ENCODE results near the gene ZDHHC13.

ZDHHC13 gene

DNA sequence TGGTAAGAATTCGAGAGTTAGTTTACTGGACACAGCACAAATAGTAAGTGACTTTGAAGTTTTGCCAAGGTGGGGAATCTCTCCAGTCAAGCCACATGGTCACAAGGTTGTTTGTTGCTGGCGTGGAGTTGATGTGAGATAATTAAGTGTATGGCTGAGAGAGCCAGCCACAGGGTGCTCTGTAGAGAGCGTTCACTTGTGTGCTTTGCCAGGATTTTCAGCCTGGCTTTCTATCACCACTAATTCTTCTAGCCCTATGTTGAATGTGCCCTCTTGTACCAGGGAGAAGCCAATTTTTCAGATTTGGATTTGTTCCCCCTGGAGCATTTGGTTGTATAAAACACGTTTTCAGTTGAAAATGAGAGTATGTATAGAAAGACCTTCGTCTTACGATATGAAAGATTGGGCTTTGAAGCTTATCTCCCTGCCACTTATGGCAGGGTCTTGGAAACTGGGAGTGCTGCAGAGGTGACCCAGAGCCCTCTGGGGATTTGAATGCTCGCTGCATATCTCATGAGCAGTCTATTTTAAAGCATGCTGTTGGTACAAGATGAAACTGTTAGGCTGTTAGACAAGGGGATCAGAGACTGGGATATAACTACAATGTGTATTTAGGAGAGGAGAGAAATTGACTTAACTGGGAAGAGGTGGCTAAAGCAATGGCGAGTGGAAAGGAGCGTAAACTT is 56.2 kb downstream of the ZDHHC13 start:
- DNase-seq, result no peak

DNA sequence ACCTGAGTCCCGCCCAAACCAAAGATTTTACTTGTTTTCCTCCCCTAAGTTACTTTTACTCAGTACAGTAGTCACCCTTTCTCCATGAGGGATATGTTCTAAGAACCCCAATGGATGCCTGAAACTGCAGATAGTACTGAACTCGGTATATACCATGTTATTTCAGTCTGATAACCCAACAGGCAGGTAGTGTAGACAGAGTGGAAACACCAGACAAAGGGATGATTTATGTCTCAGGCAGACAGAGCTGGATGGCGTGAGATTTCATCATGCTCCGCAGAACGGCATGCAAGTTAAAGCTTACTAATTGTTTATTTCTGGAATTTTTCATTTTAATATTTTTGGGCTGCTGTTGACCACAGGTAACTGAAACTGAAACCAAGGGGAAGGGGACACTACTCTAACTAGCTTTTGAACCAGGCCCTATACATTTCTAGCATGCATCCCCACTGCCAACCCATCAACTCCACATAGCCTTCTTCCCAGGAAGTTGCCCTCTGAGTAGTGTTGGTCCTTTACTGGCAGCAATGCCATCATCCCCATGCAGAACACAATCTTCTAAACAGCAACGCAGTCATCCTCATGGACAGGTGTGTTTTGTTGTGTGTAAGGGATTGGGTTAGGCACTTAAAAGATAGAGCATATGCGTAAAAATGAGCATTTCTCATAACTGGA is 57.1 kb downstream of the ZDHHC13 start:
- no peak for DNase-seq

DNA sequence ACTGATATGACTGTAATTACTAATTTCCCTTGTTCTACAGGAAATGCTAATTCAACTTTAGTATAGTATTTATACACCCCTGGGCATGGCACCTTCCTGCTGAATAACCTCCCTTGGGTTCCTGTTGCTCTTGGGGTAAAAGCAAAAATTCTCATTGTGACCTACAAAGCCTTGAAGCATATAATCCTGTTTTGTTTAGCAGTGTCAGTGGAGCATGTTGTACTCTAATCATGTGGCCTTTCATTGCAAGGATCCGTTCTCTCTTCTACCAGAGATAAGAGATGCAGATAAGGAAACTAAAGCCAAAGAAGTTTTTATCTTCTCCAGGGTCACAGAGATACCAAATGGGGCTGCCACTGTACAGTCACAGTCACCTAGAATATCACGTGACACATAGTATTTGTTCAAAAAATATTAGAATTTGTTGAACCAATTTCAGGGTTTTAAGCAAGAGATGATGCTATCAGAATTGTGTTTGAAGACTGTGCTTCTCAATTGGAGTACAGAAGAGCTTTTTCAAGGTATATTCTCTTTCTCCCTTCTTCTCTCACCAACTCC is 59.7 kb downstream of the ZDHHC13 start:
- DNase-seq, result no peak

DNA sequence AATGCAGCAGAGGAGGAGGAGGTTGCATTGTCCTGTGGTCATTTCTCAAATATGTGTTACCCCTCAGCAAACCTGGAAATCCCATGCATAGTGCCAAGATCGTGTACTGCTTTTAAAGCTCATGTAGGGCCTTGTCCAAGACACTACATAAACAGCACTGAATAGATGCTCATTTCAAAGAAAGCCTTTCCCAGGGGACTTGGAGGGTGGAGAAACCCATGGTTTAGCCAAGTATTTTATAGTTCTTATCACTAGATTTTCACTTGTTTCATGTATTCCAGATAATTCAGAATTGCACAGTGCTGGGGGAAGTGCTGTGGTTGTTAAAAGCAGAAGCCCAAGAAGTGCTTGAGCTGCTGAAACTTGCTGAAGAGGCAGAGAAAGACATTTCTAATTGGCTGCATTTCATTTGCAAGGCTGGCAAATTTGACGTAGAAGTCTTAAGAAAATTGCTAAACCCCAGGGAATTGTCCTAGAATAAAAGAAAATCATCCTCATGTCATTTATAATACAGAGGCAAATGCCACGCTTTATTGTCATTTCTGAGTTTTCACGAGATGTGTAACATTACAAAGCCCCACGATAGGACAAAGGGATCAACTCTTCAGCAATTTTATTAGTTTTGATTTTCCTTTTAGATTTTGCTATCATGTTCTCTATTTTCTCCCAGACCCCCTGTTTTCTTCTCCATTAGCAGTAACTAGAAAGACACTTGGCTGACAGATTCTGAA is 64.7 kb downstream of the ZDHHC13 start:
- DNase-seq, result peak; percentile 15

DNA sequence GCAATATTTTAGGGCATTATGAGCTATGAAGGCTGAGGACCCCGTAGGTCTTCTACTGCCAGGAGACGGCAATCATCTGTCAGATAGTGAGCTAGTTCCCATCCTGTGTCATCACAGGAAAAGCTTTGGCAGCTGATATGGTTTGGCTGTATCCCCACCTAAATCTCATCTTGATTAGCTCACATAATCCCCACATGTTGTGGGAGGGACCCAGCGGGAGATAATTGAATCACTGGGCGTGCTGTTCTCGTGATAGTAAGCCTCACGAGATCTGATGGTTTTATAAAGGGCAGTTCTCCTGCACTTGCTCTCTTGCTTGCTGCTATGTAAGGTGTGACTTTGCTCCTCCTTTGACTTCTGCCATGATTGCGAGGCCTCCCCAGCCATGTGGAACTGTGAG is 66.7 kb downstream of the ZDHHC13 start:
- no peak for DNase-seq

DNA sequence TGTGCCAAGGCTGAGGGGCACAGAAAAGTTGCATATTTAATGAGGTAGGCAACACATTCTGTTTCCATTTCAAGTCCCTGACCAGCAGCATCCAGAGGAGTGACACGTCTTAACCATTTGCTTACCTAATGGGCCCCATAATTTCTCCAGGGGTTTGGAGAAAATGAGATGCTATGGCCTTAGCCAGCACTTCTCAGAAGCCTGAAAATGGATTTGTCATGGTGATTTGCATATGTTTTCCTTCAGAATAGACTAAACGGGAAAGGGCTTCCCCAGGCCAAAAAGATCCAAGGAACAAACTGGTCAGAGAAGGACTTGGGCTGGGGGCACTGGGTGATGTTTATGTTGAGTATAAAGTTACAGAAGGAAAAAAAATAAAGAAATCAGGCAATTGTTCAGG is 68.1 kb downstream of the ZDHHC13 start:
- no peak for DNase-seq

DNA sequence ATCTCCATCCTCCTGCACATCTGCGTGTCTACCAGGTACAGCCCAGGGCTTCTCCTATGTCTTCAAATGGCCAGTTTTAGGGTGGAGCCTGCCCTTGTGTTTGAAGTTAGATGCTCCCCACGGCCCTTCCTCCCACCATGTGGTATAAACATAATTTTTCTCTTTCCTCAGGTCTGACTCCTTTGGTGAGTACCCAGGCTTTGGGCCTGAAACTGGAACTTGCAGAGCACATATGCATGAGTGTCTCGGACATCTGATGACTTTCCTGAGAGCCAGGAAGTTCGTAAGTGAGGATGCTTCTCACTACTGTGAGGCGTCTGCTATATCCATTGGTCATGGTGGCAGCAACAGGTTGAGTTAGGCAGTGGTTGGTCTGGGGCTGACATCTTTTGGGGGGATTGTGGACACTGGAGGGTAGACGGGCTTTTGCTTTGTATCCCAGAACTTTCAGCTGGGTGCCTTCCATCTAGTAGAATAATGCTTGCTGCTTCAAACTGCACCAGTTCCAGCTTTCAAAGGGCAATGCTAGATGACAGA is 68.6 kb downstream of the ZDHHC13 start:
- no peak for DNase-seq

DNA sequence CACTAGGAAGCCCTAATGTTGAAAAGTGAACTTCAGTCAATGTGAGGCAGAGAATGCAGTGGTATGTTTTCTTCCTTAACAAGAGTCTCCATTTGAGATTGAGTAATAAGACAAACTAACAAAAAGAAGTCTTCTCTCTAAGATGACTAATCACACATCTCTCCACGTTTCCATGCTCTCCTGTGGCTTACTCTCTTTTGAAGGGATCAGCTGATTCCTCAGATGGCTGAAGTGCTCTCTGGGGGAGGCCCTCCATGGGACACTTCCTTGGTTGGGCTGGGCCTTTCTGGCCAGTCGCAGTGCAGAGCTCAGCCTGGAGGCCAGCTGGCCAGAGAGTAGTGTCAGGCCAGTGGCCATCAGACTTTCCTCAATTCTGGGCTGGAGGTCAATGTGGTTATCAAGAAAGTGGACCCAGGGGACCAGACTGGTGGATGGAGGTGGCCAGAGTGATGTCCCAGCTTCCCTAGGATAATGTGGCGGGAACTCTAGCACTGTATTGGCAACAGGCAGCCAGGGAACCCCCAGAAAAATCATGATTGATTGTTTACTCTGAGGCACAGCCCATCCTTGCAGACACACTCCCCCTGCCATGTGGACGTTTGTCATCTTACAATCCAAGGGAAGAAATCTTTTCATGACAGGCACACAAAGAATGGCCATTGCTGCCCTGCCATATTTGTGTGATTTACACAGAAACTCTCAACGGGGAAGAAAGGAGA is 70.3 kb downstream of the ZDHHC13 start:
- no peak for DNase-seq

DNA sequence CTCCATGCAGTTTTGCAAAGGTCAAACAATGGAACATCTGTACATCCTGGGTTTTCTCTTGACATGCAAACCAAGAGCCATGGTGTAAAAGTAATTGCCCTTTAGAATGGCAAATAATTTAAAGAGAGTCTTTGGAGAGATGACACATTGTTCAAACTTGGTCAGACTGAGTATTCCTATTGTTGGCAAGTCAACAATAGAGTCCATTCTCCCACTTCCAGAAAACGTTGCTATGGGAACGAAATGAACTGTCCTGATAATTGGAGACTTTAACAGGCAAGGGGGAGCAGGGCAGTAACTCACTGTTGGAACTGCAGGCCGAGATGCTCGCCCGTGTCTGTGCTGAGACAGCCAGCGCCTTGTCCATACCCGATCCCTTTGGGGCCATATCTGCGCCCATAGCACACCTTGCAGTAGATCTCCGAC is 70.9 kb downstream of the ZDHHC13 start:
- no peak for DNase-seq

DNA sequence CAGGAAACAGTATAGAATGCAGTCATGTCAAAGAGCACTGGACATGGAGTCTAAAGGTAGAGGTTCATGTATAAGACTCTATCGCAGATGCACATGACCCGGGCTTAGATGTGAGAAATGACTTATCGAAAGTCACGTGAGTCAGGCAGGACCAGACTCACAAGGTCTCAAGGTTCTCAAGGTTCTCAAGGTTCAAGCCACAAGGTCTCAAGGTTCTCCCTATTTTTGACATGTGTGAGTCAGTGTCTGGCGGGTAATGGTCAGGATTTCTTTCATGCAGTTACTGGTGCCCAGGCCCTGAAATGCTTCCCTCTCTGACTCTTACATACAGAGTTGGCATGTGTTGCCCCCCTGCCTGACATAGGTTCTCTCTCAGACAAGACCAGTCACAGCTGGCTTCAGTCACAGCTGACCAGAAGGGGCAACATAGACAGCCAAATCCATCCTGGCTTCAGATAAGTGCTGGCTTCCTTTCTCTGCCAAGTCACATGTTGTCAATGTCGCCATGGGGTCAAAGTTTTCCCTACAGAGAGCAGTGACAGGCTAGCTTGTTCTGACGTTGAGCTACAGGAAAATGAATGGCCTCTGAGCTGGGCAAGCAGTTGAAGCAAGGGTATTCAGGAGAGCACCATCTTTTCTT is 74.7 kb downstream of the ZDHHC13 start:
- no peak for DNase-seq

DNA sequence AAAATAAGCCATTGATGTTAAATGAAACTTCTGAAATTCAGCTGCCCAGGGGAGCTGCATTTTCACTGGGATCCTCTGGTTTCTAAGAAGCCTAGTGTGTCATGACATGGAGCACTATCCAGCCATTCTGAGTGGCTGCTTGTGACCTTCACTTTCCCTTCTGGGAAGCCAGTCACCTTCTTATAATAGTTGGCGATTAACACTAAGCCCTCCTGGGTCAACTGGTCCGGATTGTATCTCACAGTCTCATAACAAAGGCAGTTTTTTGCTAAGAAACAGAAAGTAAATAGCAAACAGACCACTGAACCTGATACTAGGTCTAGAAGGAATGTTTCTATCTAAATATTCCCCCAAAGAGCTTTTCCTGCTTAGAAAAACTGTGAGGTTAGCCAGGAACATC is 76.9 kb downstream of the ZDHHC13 start:
- DNase-seq, result no peak

DNA sequence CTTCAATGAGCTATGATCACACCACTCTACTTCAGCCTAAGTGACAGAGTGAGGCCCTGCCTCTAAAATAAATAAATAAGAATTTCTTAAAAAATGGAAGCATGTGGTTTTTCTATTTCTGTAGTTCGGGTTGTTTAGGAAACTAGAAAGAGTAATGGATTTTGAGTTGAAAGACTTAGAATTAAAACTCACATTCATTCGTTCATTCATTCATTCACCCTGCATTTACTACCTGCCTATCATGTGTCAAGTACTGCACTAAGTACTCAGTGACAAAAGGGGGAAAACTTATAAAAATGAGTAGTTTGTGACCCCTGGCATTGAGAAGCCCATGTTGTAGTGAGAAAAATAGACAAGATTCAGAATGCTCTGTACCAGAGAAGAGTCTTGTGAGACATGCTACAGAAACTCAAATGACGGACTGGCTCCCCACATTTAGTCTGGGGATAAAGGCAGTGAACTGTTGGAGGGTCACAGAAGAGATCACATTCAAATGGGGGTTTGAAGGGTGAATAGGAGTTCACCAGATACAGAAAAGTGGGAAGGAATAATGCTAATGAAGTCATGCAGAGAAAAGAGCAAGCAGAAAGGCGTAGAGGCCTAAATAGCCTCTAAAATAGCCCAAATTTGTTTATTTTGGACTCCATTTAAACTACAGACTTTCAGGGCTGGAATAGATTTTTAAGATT is 77.8 kb downstream of the ZDHHC13 start:
- DNase-seq, result no peak

DNA sequence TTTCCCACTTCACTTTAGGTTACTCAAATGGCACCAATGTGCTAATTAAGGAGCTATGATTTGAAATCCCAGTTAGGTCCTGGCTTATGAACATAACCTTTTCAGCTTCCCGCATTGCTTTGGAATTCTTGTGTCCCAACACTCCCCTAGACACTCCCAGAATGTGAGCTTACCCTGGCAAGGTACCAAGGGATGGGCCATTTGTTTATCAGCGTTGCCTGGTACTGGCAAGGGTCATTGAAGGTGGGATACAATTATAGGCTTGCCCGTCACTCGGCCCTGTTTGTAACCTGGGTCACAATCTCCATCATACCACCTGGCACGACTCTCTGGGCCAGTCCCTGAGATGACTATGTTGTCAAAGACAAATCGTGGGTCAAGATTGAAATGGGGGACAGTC is 79.5 kb downstream of the ZDHHC13 start:
- no peak for DNase-seq

DNA sequence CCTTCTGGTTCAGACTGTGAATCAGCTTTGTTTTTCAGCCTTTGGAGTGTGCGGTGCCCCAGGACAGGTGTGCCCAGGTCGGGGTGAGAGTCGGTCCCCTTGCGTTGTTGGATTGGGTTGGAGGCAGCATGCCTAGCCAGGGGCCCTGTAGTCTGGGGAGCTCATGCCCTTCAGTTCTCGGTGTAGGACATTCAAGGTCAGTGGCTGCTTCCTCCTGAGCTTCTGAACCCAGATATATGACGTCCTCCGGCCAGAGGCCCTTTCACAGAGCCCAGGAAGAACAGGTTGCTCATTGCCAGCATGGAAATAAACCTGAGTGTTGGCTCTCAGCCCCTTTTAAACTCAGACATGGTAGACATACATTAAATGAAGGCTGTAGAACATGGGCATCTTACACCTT is 82.1 kb downstream of the ZDHHC13 start:
- no peak for DNase-seq

DNA sequence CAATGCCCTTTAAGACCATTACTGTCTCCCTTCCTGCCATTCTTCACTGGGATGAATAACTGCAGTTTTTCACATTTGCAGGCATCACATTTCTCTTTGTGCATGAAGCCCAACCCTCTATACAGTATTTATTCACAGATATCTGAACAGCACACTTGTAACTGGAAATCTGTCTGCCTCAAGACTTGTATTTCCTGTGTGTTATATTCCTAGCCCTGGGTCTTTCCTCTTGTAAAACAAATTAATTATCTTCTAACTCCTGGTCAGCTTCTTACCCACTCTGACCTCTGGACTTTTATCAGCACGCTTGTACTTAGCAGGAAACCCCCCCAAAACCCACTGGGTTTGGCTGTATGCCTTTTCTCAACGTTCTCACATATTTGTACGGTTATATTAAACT is 82.8 kb downstream of the ZDHHC13 start:
- DNase-seq, result no peak

DNA sequence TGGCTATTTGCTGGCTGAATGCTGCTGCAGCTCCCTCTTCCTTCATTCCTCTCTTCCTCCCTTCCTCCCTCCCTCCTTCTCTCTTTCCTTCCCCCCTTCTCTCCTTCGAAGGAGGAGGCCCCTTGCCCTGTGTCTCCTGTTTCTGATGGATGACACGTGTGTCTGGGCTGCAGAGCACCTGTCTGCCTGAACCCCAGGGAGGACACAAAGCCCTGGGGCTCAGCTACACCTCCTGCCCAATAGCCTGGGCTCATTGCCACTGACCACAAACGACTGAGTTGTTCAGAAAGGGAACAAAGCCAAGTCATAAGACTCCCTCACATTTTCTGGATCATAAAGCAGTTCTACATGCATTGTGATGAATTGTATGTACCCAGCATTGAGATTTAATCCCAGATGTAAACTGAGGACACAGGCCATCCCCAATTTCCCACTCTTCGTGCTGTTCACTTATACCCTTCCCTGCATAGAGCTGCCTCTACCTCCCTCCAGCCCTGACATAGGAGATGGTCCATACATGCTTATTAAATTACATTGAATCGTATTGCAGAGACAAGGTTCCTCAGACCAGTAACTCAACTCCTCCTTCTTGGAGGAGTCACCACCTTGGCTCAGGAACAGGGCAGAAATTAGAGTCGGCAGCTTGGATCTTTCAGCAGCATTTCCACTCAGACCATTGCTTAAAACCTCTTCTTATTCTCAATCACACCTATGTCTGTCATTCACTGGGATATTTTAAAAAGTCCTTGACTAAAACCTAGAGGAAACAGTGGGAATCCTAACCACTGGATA is 83.6 kb downstream of the ZDHHC13 start:
- no peak for DNase-seq

DNA sequence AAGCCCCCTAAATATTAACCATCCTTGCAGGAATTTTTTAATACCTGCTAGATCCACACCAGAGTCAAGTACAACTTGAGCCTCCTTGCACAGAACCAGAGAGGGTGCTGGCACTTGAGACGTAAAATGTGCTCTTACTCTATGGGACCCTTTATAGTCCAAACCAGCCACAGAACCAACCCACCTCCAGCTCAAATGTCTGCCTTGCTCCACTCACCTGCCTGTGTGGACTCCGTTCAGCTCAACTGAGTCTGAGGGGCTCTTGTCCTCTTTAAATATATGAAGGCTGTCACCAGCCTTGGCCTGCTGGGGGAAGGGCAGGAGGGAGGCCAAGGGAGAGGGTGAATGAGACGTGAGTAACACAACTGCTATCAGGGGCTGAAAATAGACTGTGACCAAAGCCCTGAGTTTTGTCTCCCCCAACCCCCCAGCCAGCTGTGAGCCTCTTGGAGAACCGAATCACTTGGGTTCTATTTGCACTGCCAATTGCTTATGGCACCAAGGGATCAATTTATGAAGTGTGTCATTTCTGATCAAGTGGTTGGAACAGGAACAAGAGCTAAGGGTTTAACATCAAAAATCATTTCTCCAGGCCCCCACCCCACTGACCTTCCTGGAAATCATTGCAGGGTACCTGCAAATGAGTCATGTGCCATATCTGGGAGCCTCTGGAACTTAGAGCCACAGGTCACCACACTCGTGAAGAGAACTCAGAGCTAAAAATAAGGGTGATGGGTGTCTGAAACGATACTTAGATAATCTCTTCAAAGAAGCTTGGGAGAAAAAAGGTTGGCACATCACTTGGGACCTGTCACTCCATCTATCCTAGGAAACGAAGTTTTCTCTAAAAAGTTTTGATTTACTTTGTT is 85.0 kb downstream of the ZDHHC13 start, which contains the start of gene CSRP3:
CSRP3 (minus strand) TSS at position 247 of the 869 bp plus-strand sequence. CDS start 9,535 bp downstream, outside the sequence.
- no peak for DNase-seq

DNA sequence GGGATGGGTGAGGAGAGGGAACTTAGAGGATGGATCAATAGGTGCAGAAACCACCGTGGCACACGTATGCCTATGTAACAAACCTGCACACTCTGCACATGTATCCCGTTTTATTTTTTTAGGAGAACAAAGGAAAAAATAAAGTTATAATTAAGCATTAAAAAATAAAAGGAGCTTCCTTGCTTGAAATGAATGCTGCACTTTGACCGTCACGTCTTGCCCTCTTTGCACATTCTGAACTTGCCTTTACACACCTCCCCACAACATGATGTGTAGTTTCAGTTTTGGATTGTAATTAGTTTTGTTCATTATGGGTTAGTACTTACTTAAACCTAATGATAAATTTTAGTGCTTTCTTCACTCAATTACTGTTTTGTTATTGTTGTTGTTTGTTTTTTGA is 87.9 kb downstream of the ZDHHC13 start:
- no peak for DNase-seq

DNA sequence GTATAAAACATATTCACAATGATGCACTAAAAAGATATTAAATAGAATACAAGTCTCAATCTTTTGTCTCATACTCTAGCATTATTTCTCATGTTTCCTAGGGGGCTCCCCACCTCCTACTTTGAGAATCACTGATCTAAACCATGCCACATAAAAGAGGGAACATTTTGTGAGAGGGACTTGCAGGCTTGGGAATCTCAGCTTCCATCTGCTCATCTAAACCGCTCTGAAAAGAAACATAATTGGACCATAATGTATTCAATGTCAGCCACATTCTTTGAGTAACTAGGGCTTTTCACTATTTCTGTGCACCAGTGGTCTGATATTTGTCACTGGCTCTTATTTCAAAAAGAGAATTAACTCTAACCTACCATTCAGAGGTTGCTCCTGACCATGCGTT is 91.2 kb downstream of the ZDHHC13 start:
- no peak for DNase-seq
